Stimulated activated CD8-positive, alpha-beta memory T cell treated with anti-CD3 and anti-CD28 coated beads, Interleukin-7, amount 100 ng/mL, for 48 hours (primary cell): Measurements from ENCODE around the gene LUC7L3.

Source experiments
- DNase-seq, 2 donors: peaks; one replicate each; pipeline ENCODE4 v3.0.0-alpha.2; 2020; ENCODE audit warnings: low read depth in 1 of 2; ENCODE audit errors: extremely low read depth in 1 of 2

LUC7L3 gene

DNA sequence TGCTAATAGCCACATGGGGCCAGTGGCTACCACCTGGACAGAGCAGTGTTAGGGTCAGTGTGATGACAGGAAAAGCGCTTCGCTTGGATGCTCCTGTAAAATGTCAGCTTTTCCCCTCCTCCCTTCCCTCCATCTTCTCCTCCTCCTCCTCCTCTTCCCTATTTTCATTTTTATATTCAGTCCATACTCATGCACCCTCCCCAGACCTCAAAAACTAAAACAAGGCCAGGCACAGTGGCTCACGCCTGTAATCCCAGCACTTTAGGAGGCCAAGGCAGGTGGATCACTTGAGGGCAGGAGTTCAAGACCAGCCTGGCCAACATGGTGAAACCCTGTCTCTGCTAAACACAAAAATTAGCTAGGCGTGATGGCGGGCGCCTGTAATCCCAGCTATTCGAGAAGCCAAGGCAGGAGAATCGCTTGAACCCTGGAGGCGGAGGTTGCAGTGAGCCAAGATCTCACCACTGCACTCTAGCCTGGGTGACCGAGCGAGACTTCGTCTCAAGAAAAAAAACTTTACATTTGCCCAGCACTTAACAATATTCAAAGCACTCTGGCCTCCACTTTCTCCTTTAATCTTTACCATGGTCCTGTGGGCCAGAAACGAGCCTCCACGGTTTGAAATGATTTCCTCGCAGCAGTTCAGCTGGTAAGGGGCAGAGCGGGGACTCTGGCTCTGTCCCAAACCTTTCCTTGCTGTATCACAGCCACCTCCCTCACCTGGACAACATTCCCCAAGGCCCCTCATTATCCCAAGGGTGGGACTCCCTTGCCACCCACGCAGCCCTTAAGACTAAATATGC is 33.5 kb upstream of the LUC7L3 start:
- no peak for DNase-seq

DNA sequence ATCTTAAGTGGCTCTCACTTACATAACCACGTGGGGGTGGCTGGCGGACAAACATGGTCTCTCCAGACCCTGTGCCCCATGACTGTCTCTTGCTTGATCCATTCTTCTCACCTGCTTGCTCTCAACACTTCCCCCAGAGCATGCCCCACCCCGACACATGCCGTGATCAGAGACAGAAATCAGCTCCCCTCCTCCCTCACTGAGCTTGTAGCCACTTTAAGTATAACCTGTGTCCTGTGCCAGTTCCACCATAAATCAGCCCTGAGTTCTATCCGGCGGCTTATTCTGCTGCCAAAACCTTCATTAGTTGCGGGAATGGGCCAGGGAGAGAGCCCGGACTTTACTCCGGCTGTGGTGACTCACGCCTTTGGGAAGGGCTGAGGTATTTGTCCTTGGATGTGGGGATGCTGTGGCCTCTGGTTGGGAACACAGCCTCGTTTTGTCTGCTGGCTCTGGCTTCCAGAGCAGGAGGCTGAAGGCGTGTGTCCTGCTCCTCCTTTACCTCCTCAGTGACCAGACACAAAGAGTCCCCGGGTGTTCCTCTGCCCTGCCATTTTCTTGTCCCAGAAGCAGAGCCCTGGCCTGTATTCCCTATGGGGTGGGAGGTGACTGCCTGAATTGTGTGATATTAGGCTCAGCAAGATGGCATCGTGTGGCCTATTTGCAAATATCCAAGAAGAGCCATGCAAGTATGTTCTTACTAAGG is 32.8 kb upstream of the LUC7L3 start:
- DNase-seq = no peak

DNA sequence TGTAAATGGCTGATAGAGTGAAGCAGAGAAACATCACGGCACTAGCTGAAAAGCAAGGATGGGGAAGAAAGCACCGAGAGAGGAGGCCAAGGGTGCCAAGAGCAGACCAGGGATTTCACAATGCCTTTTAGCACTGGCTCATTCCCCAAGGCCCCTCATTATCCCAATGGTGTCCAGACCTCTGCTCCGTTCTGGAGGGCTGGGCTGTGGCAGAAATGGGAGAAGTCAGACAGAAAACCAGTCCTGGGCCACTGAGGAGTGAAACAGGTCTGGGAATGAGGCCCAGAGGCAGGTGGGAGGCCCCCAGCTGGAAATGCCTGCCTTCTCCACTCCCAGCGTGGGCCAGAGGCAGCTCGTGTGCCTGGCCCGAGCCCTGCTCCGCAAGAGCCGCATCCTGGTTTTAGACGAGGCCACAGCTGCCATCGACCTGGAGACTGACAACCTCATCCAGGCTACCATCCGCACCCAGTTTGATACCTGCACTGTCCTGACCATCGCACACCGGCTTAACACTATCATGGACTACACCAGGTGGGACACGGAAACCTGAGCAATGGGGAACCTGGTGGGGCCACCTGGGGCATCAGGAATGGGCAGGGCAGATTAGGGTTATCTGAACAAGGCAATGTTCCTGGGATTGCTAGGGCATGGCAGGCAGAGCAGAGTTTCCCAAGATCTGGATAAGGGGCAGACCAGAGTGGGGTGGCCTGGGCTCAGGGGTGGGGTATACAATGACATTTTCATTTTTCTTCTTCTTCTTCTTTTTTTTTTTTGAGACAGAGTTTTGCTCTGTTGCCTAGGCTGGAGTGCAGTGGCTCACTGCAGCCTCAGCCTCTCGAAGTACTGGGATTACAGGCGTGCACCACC is 32.0 kb upstream of the LUC7L3 start:
- no peak for DNase-seq

DNA sequence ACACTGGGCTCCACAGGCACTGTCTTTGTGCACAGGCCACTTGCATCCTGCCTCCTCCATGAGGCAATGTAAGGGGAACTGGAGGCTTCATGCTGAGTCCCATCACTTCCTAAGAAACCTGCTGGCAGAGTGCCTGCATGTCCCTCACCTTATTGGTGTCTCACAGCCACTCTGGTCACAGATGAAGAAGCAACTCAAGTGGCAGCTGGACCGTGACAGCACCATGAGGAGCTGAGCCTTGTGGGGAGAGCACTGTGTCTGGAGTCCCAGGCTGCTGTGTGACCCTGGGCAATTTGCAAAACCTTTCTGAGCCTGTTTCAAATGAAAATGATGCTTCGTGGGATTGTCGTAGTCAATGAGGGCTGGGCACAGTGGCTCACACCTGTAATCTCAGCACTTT is 31.2 kb upstream of the LUC7L3 start:
- DNase-seq = no peak

DNA sequence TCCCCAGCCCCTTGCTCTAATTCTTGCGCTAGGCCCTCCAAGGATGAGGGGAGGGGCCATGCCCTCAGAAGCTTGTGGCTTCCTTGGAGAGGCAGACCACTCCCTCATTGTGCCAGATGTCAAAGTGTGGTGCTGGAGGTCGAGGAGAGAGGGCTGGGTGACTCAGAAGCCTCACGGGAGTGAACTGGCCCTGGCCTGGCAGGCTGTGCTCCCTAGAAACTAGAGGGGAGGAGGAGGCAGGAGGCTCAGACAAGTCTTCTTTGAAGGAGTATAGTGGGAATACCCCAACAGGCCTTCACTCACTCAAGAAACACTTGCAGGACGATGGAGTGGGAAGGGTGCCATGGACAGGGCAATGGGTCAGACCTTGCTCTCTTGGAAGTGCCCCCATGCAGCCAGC is 30.2 kb upstream of the LUC7L3 start:
- DNase-seq = no peak

DNA sequence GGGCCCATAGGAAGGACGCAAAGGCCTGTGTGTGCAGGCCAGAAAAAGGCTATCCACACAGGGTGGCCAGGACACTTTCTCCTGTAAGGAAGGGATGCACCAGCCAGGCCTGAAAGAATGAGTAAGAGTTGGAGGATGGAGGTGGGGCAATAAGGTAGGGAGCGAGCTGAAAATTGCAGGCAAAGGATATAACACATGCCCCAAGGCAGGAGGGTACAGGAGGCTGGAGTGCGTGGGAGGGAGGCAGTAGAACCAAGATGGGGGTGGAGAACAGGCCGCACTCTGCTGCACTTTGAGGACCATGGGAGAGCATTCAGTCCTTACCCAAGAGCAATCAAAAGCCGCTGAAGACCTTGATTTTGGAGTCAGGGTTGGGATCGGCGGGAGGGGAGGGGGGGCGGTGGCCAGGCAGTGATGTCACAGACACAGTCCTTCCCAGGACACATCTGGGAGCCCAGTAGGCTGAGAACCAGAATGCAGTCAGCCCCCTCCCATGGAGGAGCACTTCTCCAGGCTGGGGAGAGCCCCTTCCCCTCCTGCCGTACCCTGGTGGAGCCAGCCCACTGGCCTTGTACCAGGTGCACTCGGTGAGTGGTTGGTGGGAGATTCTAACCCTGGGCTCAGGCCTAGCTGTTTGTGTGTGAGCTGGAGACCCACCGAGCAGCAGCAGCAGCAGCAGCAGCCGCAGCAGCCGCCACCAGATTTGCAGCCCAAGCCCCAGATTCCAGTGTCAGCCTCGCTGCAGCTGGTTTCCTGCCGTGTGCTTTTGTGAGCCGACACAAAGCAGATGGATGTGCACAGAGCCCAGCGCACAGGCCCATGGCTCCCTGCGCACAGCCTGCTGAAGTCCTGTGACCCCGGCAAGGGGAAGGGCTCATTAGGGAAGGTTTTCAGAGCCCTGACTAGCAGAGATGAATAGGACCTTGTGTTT is 29.2 kb upstream of the LUC7L3 start:
- no peak for DNase-seq

DNA sequence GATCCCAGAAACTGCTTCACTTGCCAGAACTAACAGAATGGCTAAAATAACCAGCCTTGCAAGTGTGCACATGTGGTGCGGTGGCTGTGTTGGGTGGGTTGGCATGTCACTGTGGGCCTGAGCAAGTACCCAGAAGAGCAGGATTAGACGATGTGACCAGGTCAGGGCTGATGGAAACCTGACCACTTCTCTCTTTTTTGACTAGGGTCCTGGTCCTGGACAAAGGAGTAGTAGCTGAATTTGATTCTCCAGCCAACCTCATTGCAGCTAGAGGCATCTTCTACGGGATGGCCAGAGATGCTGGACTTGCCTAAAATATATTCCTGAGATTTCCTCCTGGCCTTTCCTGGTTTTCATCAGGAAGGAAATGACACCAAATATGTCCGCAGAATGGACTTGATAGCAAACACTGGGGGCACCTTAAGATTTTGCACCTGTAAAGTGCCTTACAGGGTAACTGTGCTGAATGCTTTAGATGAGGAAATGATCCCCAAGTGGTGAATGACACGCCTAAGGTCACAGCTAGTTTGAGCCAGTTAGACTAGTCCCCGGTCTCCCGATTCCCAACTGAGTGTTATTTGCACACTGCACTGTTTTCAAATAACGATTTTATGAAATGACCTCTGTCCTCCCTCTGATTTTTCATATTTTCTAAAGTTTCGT is 28.4 kb upstream of the LUC7L3 start:
- DNase-seq = no peak

DNA sequence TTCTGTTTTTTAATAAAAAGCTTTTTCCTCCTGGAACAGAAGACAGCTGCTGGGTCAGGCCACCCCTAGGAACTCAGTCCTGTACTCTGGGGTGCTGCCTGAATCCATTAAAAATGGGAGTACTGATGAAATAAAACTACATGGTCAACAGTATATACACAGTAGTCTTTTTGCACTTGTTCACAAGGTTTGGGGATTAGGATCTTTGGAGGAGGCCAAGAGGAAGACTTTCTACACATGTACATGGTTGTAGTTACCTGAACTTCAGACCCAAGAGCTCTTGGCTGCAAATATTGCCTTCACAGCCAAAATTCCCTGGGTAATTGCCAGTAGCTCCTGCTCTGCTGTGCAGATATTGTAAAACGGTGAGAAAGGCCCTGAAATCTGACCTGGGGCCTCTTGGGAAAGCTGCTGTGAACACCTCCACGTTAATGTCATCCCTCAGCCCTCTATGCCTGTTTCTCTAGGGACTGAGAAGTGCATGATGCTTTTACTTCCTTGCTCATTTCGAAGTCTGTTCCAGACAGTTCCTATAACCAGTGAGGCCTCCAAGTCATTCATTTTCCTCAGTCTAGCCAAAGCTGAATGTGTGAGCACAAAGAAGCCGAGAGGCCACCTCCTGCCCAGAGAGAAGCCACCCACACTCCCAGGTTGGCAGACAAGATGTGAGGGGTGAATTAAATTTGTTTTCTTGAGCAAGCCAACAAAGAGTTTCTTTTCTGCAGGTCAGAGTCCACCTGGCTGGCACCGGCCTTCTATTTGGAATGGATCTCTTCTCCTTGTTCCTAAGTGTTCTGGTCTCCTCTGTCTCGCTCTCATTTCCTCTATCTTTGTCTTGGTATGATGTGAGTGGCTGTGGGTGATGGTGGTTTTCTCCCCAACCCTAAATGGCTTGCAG is 27.6 kb upstream of the LUC7L3 start:
- DNase-seq = no peak

DNA sequence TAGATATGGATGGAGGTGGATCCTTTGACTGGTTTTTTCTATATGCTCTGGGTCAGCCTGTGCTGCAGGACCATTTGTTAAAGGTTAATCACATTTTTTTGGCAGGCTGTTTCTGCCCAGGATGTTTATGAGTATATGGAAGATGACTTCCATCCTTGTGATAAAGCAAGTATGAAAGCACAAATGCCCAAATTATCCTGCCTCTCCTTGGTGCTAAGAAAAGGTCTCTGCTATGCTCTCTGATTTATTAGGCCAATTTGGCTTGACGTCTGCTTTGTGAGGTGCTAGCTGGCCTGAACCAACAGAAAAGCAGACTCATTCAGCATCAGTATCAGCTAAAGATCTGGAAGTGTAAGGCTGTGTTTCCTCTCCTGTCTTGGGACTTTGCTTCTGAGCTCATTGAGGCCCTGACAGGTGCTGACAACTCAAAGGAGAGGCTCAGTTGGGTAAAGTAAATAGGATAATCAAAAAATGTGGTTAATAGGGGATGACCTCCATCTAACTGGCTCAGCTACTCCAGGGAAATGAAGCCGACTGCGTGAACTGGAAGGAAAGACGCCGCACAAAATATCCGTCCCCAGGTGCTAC is 26.9 kb upstream of the LUC7L3 start:
- no peak for DNase-seq

DNA sequence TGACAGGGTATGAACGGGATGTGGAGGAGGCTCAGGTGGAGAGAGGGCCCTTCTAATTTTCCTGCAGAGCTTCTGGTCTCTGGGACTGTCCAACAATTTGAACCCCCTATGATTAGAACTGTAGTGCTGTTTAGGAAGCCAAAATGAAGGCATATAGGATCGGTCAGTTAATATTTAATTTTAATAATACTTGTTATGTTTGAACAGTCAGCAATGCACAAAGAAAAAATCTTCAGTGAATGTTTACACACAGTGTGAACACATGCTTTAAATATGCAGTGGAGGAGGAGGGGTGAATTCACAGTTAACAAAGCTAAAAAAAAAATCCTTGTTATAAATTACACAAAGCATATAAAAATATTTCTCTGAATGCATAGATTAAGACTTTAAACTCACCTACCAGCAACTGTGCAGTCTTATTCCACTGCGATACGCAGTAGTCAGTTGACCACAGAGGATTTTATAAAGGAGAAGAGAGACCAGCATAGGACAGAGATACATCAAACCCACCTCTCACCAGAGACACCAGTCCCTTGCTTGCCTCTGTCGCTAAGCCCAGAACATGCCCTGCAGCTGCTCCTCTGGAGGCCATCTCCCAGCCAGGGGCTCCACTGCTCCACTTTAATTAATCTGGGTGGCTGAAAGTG is 26.2 kb upstream of the LUC7L3 start:
- DNase-seq = no peak

DNA sequence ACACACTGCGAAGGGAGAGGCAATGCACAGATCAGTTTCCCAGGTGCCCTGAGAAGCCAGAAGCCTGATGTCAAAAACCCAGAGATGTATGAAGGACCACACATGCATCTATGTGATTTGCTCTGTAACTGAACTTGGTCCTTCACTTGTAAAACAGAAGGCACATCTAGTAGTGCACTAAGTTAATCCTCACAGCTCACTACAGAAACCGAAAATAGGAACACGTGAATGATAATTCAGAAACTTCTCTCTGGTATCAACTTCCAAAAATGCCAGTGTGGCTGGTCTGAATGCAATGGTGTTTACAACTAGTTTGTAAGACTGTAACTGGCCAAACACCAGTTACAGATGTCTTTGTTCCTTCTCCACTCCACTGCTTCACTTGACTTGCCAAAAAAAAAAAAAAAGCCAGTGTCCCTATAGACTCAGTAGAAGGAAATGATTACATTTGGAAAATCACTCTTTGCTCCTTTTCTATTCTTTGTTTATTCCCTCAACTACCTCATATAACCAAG is 23.0 kb upstream of the LUC7L3 start:
- DNase-seq = no peak

DNA sequence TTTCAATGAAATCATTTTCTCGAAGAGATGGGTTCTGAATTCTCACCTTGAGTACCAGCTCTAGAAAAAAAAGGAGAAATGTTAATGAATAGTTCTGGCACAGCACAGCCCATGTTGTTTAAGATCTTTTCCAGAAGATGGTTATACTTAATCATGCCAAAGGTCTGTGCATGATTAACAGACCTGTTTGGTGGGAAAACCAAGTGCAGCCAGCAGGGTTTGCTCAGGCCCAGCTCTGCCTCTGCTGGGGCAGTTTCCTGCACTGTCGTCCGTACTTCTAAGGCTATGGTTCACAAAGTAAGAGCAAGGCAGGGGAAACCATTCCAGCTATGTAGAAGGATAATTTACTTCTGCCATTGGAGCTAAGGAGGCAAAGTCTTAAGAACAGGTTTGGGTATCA is 22.3 kb upstream of the LUC7L3 start:
- DNase-seq = no peak

DNA sequence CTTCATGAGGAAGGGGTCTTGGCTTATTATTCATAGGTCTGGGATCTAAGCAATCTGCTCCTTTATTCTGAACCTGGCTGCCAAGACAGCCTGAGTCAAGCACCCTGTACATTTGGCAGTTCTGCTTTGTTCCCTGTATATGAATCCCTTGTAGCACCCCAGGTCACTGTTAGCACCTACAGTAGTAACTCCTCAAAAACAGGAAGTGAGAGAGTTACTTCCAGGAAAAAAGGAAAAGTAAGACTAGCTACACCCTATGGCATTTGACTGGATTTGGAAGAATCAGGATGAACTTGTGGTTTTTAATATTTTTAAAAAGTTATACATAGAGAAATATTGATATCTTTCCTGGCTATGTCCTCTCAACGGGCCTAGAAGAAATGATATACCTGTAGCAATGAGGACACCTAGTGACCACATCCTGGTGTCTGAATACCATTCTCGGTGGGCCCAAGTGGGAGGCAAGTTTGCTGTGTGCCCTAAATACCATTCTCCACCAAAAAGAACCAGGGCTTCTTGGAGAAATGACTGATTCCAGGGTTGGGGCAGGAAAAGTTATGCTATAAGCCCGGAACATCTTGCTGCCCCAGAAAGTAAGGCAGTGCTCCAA is 21.6 kb upstream of the LUC7L3 start:
- DNase-seq = no peak

DNA sequence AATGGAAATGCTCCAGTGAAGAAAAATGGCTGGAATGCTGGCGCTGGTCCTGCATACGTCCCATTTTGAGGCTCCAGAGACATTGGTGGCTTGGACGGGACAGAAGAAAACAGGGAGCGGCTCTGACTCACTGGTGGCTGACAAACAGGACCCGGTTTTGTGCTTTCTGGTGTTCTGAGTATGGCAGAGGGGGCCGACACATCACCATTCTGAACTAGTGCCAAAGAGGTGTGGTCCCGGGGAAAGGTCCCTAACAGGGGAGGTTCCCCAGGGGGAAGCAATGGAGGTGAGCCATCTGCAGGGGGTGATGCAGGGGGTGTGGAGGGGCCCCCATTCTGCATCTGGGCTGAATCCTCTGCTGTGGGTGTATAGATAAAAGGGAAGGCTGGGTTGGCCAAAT is 20.0 kb upstream of the LUC7L3 start:
- no peak for DNase-seq

DNA sequence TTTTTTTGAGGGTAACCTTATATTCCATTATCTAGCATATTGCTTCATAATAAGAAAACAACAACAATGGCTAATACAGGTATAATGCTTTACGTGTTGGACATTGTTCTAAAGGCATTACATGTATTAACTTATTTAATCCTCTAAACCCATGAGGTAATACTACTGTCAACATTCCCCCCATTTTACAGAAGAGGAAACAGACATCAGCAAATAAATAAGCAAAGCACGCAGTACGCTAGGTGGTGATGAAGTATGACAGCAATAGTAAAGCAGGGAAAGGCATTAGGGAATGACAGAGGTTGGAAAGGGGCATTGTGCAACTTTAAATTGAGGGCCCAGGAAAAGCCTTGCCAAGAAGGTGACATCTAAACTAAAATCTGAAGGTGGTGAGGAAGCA is 16.2 kb upstream of the LUC7L3 start:
- DNase-seq = no peak

DNA sequence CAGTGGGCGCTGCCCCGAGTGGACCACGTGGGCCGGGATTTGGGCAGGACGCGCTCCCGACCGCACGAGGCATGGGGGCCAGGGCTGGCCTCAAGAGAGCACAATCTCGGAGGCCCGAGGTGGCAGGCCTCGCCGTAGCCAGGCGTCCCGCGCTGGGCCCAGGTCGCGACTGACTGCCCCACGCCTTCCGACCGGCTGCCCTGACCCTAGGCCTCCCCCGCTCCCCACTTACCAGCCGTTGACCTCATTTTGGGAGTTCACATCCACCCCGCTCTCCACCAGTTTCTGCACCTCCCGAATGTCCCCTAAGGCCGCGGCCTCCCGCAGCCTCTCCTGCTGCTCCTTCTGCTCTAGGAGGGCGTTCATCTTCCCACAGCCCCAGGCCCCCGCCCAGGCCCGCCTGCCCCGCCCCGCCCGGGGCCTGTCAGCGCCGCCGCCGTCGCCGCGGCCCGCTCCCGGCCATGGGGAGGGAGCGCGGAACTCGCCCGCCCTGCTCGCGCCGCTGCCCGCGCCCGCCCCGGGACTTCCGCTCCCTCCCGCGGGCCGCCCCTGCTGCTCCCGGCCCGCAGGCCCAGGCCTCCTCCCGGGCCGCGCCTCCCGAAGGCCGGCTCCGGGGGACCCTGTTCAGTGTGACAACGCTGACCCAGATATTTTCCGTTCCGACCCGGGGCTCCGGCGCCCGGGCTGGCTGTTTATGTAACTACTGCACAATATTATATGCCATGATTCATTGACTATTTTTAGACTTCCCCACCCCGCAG is 11.9 kb upstream of the LUC7L3 start, which contains the start of gene ANKRD40:
Gene ANKRD40 (minus strand): TSS at position 626 of the 761 bp plus-strand sequence. CDS start 260 bp downstream, at position 366.
- peak; percentile 75 to 79 for DNase-seq
